ENCODE data around the gene RAPGEF4. TPM values are rescaled to one million over a fixed set of nuclear protein-coding genes. Genes with fewer than 3 reads are reported as not detected.

RAPGEF4 gene
- total and polyA plus RNA-seq, 2 of the 8 experiments (the other 6 are each of a cell fraction or from before 2014, with no cell fraction given): 1.2 to 2.6 TPM

GRCh38 chr2:172893111-172893510 lies 157.5 kb downstream of the RAPGEF4 start (continued):
- TF ChIP-seq CTCF (IDR thresholded peaks at IDR 0.05; ENCODE audit: control extremely low read depth in 1 of 3, insufficient read depth in 1 of 3, low read depth in 1 of 3, low read length in 3 of 3): no peak
- TF ChIP-seq JUN (IDR thresholded peaks at IDR 0.05; ENCODE audit: low read depth, low read length): no peak
- no peak for TF ChIP-seq TCF12 (IDR thresholded peaks at IDR 0.05; ENCODE audit: low read depth, low read length)
- no peak for TF ChIP-seq CHD1 (IDR thresholded peaks at IDR 0.05; ENCODE audit: low read depth, low read length)
- no peak for TF ChIP-seq GABPA (IDR thresholded peaks at IDR 0.05; ENCODE audit: borderline replicate concordance, insufficient read depth, low read length)
- no peak for TF ChIP-seq YY1 (IDR thresholded peaks at IDR 0.05; ENCODE audit: low read depth, low read length)
- no peak for TF ChIP-seq FOSL1 (IDR thresholded peaks at IDR 0.05; ENCODE audit: insufficient read depth, low read depth, low read length)

Data from H1 (cell line).